Mesenchymal stem cell (in vitro differentiated cells and primary cell): ENCODE results near the gene SMIM32.

Source experiments
- DNase-seq: peaks from one replicate; pipeline ENCODE4 v3.0.0-alpha.2; 2013
- H2AFZ ChIP-seq: one replicate; pipeline ENCODE4 v1.6.1; 2013; ENCODE audit warnings: low read depth, mild to moderate bottlenecking, control low read depth, inconsistent platforms, low read length, moderate library complexity
- H2AK5ac ChIP-seq: 2 replicates; pipeline ENCODE4 v1.6.1; 2013; ENCODE audit warnings: low read length, moderate library complexity, mild to moderate bottlenecking, inconsistent platforms; ENCODE audit not compliant: severe bottlenecking
- H2BK120ac ChIP-seq: one replicate; pipeline ENCODE4 v1.6.1; 2013; ENCODE audit warnings: low read depth, mild to moderate bottlenecking, inconsistent platforms, low read length, moderate library complexity
- H2BK12ac ChIP-seq, 2 experiments: one replicate each; pipeline ENCODE4 v1.6.1; 2013; ENCODE audit warnings: inconsistent platforms in 2 of 2, low read length in 2 of 2, mild to moderate bottlenecking in 2 of 2, moderate library complexity in 2 of 2, control low read depth in 1 of 2
- H2BK15ac ChIP-seq: one replicate; pipeline ENCODE4 v1.6.1; 2013; ENCODE audit warnings: mild to moderate bottlenecking, low read depth, inconsistent platforms; ENCODE audit not compliant: poor library complexity, severe bottlenecking
- H2BK5ac ChIP-seq: 2 replicates; pipeline ENCODE4 v1.6.1; 2013; ENCODE audit warnings: low read depth, mild to moderate bottlenecking, low read length, control low read depth, inconsistent platforms; ENCODE audit not compliant: poor library complexity, severe bottlenecking
- H3K14ac ChIP-seq, 2 experiments: one replicate each; pipeline ENCODE4 v1.6.1; 2013; ENCODE audit warnings: inconsistent platforms in 2 of 2, low read length in 2 of 2, control low read depth in 1 of 2, mild to moderate bottlenecking in 1 of 2, moderate library complexity in 1 of 2
- H3K18ac ChIP-seq, 2 experiments: one replicate each; pipeline ENCODE4 v1.6.1; 2013; ENCODE audit warnings: inconsistent platforms in 2 of 2, low read length in 2 of 2, control low read depth in 1 of 2, low read depth in 1 of 2, mild to moderate bottlenecking in 1 of 2
- H3K23ac ChIP-seq, 2 experiments: one replicate each; pipeline ENCODE4 v1.6.1; 2013; ENCODE audit warnings: inconsistent platforms in 2 of 2, low read length in 2 of 2, mild to moderate bottlenecking in 2 of 2, moderate library complexity in 2 of 2, control low read depth in 1 of 2
- H3K27ac ChIP-seq: 2 replicates; pipeline ENCODE4 v1.5.1; 2013; ENCODE audit warnings: mild to moderate bottlenecking, moderate library complexity, low read length, control low read depth, inconsistent platforms; ENCODE audit not compliant: poor library complexity, severe bottlenecking
- H3K27me3 ChIP-seq, 2 experiments: 2 replicates each; pipeline versions ENCODE4 v1.6.1 to v1.7.0; 2013; ENCODE audit warnings: low read length in 2 of 2, mild to moderate bottlenecking in 2 of 2, moderate library complexity in 2 of 2, control low read depth in 1 of 2, inconsistent platforms in 1 of 2; ENCODE audit not compliant: control insufficient read depth in 1 of 2, insufficient read depth in 1 of 2
- H3K36me3 ChIP-seq, 2 experiments: 2 replicates each; pipeline versions ENCODE4 v1.6.1 to v1.7.0; 2013; ENCODE audit warnings: low read length in 2 of 2, control low read depth in 1 of 2, inconsistent platforms in 1 of 2, low read depth in 1 of 2, mild to moderate bottlenecking in 1 of 2; ENCODE audit not compliant: insufficient read depth in 2 of 2, control insufficient read depth in 1 of 2
- H3K4ac ChIP-seq, 2 experiments: one replicate each; pipeline ENCODE4 v1.6.1; 2013; ENCODE audit warnings: inconsistent platforms in 2 of 2, low read length in 2 of 2, mild to moderate bottlenecking in 2 of 2, moderate library complexity in 2 of 2, control low read depth in 1 of 2, low read depth in 1 of 2
- H3K4me1 ChIP-seq: 2 replicates; pipeline ENCODE4 v1.6.1; 2013; ENCODE audit warnings: low read depth, low read length, control low read depth; ENCODE audit not compliant: control insufficient read depth, insufficient read depth
- H3K4me2 ChIP-seq: 2 replicates; pipeline ENCODE4 v1.6.1; 2013; ENCODE audit warnings: low read length, mild to moderate bottlenecking, inconsistent platforms; ENCODE audit not compliant: poor library complexity, severe bottlenecking
- H3K4me3 ChIP-seq, 2 experiments: 2 replicates each; pipeline versions ENCODE4 v1.5.1 to v1.7.0; 2013; ENCODE audit warnings: low read length in 2 of 2, mild to moderate bottlenecking in 2 of 2, control low read depth in 1 of 2, low read depth in 1 of 2; ENCODE audit not compliant: insufficient read depth in 1 of 2
- H3K79me1 ChIP-seq: replicated peaks from 2 replicates; pipeline ENCODE4 v1.6.1; 2013; ENCODE audit warnings: mild to moderate bottlenecking, control low read depth, low read length, inconsistent platforms; ENCODE audit not compliant: poor library complexity, severe bottlenecking
- H3K9ac ChIP-seq: 2 replicates; pipeline ENCODE4 v1.7.0; 2013; ENCODE audit warnings: mild to moderate bottlenecking, low read length, moderate library complexity
- H3K9me3 ChIP-seq: 2 replicates; pipeline ENCODE4 v1.7.0; 2013; ENCODE audit warnings: mild to moderate bottlenecking, low read length; ENCODE audit not compliant: control insufficient read depth
- H4K8ac ChIP-seq: one replicate; pipeline ENCODE4 v1.6.1; 2013; ENCODE audit warnings: inconsistent platforms, mild to moderate bottlenecking, low read length, moderate library complexity
- H4K91ac ChIP-seq: one replicate; pipeline ENCODE4 v1.6.1; 2013; ENCODE audit warnings: mild to moderate bottlenecking, low read length, inconsistent platforms

SMIM32 gene

DNA sequence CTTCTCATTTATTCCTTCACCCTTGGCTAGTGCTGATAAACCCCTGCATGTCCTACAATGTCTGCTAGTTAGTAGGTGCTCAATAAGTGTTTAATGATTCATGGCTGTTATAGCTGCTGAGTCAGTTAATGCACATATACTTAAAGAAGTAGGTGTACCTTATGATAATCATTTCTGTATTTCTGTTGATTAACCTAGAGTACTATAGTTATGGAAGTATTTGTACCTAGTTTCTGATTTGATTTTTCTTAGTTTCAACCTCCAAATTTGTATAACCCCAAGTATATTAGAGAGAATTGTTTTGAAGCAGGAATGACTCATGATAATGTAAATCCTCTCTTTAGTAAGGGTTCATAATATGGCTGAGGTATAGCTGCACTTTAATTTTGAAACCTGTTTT lies 51.4 kb downstream of the SMIM32 start:
- Histone ChIP-seq H3K27ac (no peak overlapping the region), H3K23ac (no peak overlapping the region), H2BK120ac (no peak overlapping the region), H3K4me3 (no peak overlapping the region), H2AFZ (no peak overlapping the region), H3K14ac (no peak overlapping the region), H3K79me1 (no peaks in the 10 kb centered on the region), H3K9ac (no peak overlapping the region), H3K27me3 (no peaks in the 10 kb centered on the region), H2BK15ac (no peak overlapping the region), H3K18ac (no peak overlapping the region), H2AK5ac (no peak overlapping the region), H2BK12ac (no peak overlapping the region), H3K9me3 (no peaks in the 10 kb centered on the region), H3K4ac (no peak overlapping the region), H3K4me2 (no peak overlapping the region), H3K36me3 (no peaks in the 10 kb centered on the region), H3K4me1 (peaks cover 3% of the 10 kb centered on the region), H4K91ac (no peak overlapping the region), H4K8ac (no peak overlapping the region), H2BK5ac (no peak overlapping the region)
- DNase-seq: no peak
